Panc1 (cell line): ENCODE measurements around the gene CCDC187. TPM values are rescaled to one million over a fixed set of nuclear protein-coding genes. Genes with fewer than 3 reads are reported as not detected.

Experiments used
- ATAC-seq: fragments of 200-7000 bp; cut with Tn5 transposase; 2 replicates; pipeline ENCODE4 v1.9.1; 2020; ENCODE audit warnings: mild to moderate bottlenecking, moderate library complexity
- BruUV-seq: library from RNA; stranded (reverse); fragments of 400-500 nt; replicated peaks from 2 replicates; lab custom pipeline; 2021; lab: Mats Ljungman, UMichigan
- CTCF ChIA-PET: fragments of 300-600 bp; sonication (Branson Sonifier 250); formaldehyde crosslinking; loops from one replicate; lab custom pipeline; 2022; ENCODE audit warnings: antibody characterized with exemption; lab: Charles Lee
- POLR2A ChIA-PET: fragments of 300-600 bp; sonication (Branson Sonifier 250); formaldehyde crosslinking; loops from one replicate; lab custom pipeline; 2022; ENCODE audit warnings: antibody characterized with exemption; lab: Charles Lee
- DNase-seq: peaks from one replicate; pipeline ENCODE4 v3.0.0-alpha.2; 2010; ENCODE audit warnings: low read depth, low spot score
- H3K27ac ChIP-seq: 2 replicates; pipeline ENCODE4 v1.5.1; 2011; ENCODE audit warnings: mild to moderate bottlenecking, low read length, inconsistent platforms
- H3K27me3 ChIP-seq: fragments of 200-500 bp; sonication (Bioruptor generic); 2 replicates; pipeline ENCODE4 v1.6.0; 2014; ENCODE audit warnings: low read length, inconsistent platforms; ENCODE audit not compliant: control insufficient read depth, insufficient read depth
- H3K36me3 ChIP-seq: fragments of 200-500 bp; sonication (Bioruptor generic); 2 replicates; pipeline ENCODE4 v1.5.1; 2014; ENCODE audit warnings: inconsistent platforms, mild to moderate bottlenecking, low read length, moderate library complexity; ENCODE audit not compliant: control insufficient read depth, insufficient read depth
- H3K4me1 ChIP-seq: 2 replicates; pipeline ENCODE4 v1.5.1; 2011; ENCODE audit warnings: inconsistent platforms, mild to moderate bottlenecking, low read length, moderate library complexity; ENCODE audit not compliant: control insufficient read depth, insufficient read depth
- H3K4me3 ChIP-seq, 2 experiments: 2 replicates each; pipeline ENCODE4 v1.5.1; 2011 to 2012; ENCODE audit warnings: low read depth in 2 of 2, low read length in 2 of 2, mild to moderate bottlenecking in 2 of 2, inconsistent platforms in 1 of 2, moderate library complexity in 1 of 2
- H3K9me3 ChIP-seq: fragments of 200-500 bp; sonication (Bioruptor generic); 2 replicates; pipeline ENCODE4 v1.5.1; 2014; ENCODE audit warnings: low read depth, mild to moderate bottlenecking, inconsistent platforms, low read length, moderate library complexity; ENCODE audit not compliant: control insufficient read depth, insufficient read depth
- POLR2AphosphoS5 ChIP-seq: IDR thresholded peaks from 2 replicates; pipeline ENCODE4 v1.6.1; 2012; ENCODE audit warnings: mild to moderate bottlenecking, low read depth, low read length, moderate library complexity
- SIN3A ChIP-seq: IDR thresholded peaks from 2 replicates; pipeline ENCODE4 v1.6.1; 2012; ENCODE audit warnings: low read depth, mild to moderate bottlenecking, low read length, moderate library complexity, borderline replicate concordance; ENCODE audit not compliant: insufficient read depth
- TCF7L2 ChIP-seq: IDR thresholded peaks from 2 replicates; pipeline ENCODE4 v1.6.1; 2011; ENCODE audit warnings: mild to moderate bottlenecking, low read depth, low read length, inconsistent platforms
- in situ Hi-C: cut with HindIII; loops from 2 replicates; pipeline ENCODE4 v1.10.0; 2016; ENCODE audit warnings: low sequenced_read_pairs, low pct_unique_long_range_greater_than_20kb
- intact Hi-C: fragments of 100-400 bp; cut with micrococcal nuclease; formaldehyde crosslinking; loops from one replicate; pipeline ENCODE4 v1.10.0; 2022; ENCODE audit not compliant: unreplicated experiment
- total RNA-seq: library from RNA; stranded (reverse); gene quantifications from one replicate; pipeline ENCODE4 v1.2.1, GENCODE V29; 2021; ENCODE audit not compliant: unreplicated experiment
- TF ChIP-seq, protein P1 (sequence below): fragments of 450-650 bp; IDR thresholded peaks from 2 replicates; pipeline ENCODE4 v1.5.1; 2017; ENCODE audit warnings: mild to moderate bottlenecking
- TF ChIP-seq, protein P2 (sequence below), 2 experiments: IDR thresholded peaks; 2 replicates each; pipeline ENCODE4 v1.6.1; 2011 to 2012; ENCODE audit warnings: low read depth in 2 of 2, control low read depth in 1 of 2, low read length in 1 of 2, mild to moderate bottlenecking in 1 of 2, moderate library complexity in 1 of 2; ENCODE audit not compliant: insufficient read depth in 1 of 2

Gene CCDC187
- total RNA-seq, 1 experiment from 2014 or later: not detected

DNA sequence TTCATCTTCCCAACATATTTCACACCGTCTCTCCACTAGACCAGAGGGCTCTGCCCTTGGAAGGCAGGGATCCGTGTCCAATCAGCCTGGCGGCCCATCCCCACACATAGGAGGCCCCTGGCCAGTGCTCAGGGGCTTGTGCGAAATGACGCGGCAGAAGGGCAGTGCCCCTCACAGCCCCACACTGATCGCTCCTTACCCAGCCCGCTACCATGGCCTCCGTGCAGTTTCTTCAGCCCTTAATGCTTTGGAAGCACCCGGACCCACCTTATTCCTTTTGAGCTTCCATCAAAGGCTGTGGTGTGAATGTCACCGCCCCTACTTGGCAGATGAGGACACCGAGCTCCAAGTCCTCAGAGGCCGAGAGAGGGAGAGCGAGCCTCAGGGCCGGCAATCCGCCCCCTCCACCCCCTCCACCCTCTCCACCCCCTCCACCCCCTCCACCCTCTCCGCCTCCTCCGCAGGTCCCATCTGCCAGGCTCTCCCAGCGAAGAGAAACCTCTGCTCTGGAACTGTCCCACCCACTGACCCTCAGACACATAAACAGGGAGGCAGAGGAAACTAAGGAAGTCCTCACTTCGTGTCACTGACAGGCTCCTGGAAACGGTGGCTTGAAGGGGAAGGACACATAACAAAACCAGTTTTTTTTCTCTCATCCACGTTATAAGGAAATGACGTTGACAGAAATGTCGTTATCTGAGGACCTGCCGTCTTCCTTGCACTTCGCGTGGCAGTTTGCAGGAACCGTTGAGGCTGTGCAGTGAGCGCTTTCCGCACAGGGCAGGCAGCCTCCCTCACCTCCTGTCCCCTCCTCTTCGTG, 72.2 kb downstream of the CCDC187 start:
- H3K27ac ChIP-seq: no peak overlapping the region
- H3K4me3 ChIP-seq: no peak overlapping the region
- in situ Hi-C loops: no loop called here
- no peak for ATAC-seq
- H3K36me3 ChIP-seq: no peaks in the 10 kb centered on the region
- H3K4me1 ChIP-seq: peaks cover 10% of the 10 kb centered on the region
- H3K9me3 ChIP-seq: no peaks in the 10 kb centered on the region
- ChIA-PET CTCF (interaction anchor here (0.6 kb wide), 1 partner anchor 609 kb away, joined by 3 read pairs; no protein-coding TSS in a partner anchor), POLR2A (no interaction called here)
- no peak for TF ChIP-seq SIN3A
- no peak for DNase-seq
- intact Hi-C loops: no loop called here
- no TSS peak for BruUV-seq
- no peaks in the 10 kb centered on the region for H3K27me3 ChIP-seq

DNA sequence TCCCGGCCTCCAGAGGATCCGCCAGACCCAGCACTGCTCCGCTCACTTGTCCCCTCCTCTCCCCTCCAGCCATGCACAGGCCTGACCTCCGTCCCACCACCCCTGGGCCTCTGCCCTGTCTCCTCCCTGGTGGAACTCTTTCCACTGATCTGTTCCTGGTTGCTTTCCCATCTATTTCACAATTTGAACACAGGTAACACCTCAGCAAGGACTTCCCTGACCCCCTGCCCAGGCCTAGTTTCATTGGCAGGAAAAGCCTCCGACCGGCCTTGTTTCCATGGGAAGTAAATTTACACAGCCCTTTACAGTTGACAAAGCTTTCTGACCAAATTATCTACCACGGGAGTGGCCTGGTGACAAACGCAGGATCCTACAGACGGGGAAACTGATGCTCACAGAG, 73.1 kb downstream of the CCDC187 start:
- H3K4me1 ChIP-seq: peaks cover 10% of the 10 kb centered on the region
- intact Hi-C loops (no loop called here), in situ Hi-C loops (no loop called here)
- no peaks in the 10 kb centered on the region for H3K9me3 ChIP-seq
- H3K27ac ChIP-seq: no peak overlapping the region
- POLR2A ChIA-PET: no interaction called here
- H3K27me3 ChIP-seq: no peaks in the 10 kb centered on the region
- DNase-seq: no peak
- TF ChIP-seq, protein P1, sequence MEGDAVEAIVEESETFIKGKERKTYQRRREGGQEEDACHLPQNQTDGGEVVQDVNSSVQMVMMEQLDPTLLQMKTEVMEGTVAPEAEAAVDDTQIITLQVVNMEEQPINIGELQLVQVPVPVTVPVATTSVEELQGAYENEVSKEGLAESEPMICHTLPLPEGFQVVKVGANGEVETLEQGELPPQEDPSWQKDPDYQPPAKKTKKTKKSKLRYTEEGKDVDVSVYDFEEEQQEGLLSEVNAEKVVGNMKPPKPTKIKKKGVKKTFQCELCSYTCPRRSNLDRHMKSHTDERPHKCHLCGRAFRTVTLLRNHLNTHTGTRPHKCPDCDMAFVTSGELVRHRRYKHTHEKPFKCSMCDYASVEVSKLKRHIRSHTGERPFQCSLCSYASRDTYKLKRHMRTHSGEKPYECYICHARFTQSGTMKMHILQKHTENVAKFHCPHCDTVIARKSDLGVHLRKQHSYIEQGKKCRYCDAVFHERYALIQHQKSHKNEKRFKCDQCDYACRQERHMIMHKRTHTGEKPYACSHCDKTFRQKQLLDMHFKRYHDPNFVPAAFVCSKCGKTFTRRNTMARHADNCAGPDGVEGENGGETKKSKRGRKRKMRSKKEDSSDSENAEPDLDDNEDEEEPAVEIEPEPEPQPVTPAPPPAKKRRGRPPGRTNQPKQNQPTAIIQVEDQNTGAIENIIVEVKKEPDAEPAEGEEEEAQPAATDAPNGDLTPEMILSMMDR: no peak
- TF ChIP-seq TCF7L2 (no peak), SIN3A (no peak), POLR2AphosphoS5 (no peak)
- TF ChIP-seq, protein P2, sequence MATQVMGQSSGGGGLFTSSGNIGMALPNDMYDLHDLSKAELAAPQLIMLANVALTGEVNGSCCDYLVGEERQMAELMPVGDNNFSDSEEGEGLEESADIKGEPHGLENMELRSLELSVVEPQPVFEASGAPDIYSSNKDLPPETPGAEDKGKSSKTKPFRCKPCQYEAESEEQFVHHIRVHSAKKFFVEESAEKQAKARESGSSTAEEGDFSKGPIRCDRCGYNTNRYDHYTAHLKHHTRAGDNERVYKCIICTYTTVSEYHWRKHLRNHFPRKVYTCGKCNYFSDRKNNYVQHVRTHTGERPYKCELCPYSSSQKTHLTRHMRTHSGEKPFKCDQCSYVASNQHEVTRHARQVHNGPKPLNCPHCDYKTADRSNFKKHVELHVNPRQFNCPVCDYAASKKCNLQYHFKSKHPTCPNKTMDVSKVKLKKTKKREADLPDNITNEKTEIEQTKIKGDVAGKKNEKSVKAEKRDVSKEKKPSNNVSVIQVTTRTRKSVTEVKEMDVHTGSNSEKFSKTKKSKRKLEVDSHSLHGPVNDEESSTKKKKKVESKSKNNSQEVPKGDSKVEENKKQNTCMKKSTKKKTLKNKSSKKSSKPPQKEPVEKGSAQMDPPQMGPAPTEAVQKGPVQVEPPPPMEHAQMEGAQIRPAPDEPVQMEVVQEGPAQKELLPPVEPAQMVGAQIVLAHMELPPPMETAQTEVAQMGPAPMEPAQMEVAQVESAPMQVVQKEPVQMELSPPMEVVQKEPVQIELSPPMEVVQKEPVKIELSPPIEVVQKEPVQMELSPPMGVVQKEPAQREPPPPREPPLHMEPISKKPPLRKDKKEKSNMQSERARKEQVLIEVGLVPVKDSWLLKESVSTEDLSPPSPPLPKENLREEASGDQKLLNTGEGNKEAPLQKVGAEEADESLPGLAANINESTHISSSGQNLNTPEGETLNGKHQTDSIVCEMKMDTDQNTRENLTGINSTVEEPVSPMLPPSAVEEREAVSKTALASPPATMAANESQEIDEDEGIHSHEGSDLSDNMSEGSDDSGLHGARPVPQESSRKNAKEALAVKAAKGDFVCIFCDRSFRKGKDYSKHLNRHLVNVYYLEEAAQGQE (IDR thresholded peaks at IDR 0.05; ENCODE audit: insufficient read depth in 1 of 2, low read depth in 2 of 2, low read length in 1 of 2): no peak
- H3K4me3 ChIP-seq: no peak overlapping the region
- BruUV-seq: no TSS peak
- H3K36me3 ChIP-seq: no peaks in the 10 kb centered on the region
- CTCF ChIA-PET: no interaction called here
- ATAC-seq: no peak

DNA sequence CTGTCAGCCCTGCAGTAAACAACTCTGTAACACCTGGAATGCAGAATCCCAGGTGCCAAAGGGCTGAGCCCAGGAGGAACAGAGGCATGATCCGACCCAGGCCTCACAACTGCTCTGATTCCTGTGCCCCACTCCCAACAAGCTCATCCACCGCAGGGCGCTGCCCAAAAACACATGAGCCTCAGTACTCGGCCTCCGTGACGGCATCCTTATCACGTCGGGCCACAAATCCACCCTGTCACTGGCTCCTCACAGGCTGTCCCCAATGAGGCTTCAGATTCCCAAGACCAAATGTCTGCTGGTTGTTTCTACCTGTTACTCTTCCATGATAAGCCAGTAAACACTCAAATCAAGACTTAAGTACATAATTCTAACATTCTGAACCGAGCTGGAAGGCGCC, 73.5 kb downstream of the CCDC187 start:
- POLR2A ChIA-PET: no interaction called here
- in situ Hi-C loops: no loop called here

More for the DNA sequence above, 73.5 kb downstream of the CCDC187 start:
- H3K27ac ChIP-seq: no peak overlapping the region
- BruUV-seq: no TSS peak
- no peak overlapping the region for H3K4me3 ChIP-seq
- H3K4me1 ChIP-seq: peaks cover 10% of the 10 kb centered on the region
- intact Hi-C loops: no loop called here
- CTCF ChIA-PET: no interaction called here
- ATAC-seq (no peak), DNase-seq (no peak)
- H3K36me3 ChIP-seq: no peaks in the 10 kb centered on the region
- H3K9me3 ChIP-seq: no peaks in the 10 kb centered on the region
- TF ChIP-seq TCF7L2 (no peak), POLR2AphosphoS5 (no peak)
- H3K27me3 ChIP-seq: no peaks in the 10 kb centered on the region
